ENCODE data around the gene DIPK1B.

DNA sequence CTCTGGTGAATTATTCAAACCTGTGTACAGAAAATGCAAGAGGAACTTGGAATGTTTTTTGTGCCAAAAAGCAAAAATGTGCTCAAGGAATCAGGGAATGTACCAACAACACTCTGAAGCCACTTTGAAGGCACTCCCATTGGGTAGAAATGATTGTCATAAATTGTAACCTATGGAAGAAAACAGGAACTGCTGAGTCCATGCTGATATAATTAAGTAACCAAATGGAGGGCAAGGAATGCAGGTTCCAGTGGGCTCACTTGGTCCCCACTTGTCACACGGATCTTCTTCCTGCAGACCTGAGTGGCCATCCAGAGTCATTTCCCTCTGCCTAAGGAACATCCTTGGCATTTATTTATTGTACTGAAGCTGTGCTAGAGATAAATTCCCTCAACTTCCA is 38.9 kb downstream of the DIPK1B start:
- TF ChIP-seq, protein P1, sequence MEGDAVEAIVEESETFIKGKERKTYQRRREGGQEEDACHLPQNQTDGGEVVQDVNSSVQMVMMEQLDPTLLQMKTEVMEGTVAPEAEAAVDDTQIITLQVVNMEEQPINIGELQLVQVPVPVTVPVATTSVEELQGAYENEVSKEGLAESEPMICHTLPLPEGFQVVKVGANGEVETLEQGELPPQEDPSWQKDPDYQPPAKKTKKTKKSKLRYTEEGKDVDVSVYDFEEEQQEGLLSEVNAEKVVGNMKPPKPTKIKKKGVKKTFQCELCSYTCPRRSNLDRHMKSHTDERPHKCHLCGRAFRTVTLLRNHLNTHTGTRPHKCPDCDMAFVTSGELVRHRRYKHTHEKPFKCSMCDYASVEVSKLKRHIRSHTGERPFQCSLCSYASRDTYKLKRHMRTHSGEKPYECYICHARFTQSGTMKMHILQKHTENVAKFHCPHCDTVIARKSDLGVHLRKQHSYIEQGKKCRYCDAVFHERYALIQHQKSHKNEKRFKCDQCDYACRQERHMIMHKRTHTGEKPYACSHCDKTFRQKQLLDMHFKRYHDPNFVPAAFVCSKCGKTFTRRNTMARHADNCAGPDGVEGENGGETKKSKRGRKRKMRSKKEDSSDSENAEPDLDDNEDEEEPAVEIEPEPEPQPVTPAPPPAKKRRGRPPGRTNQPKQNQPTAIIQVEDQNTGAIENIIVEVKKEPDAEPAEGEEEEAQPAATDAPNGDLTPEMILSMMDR (conservative IDR thresholded peaks at IDR 0.05; ENCODE audit: low read depth, low read length): no peak
- TF ChIP-seq EZH2 (IDR thresholded peaks at IDR 0.05; ENCODE audit: low read length, unreplicated experiment) (no peak), EZH2phosphoT487 (IDR thresholded peaks at IDR 0.05; ENCODE audit: borderline replicate concordance, low read length) (no peak)
